ENCODE measurements around the gene NTRK1. TPM values are rescaled to one million over a fixed set of nuclear protein-coding genes. Genes with fewer than 3 reads are reported as not detected.
A peak's percentile ranks its signal among the peaks of the same experiment; 100 is the strongest.

Gene NTRK1
- total RNA-seq, 1 experiment from 2014 or later: not detected

- intact Hi-C loops (cut with micrococcal nuclease; ENCODE audit: unreplicated experiment): no loop called here
- no peaks in the 10 kb centered on the region for H3K27me3 ChIP-seq (ENCODE audit: insufficient read depth, low read depth)
- no peak overlapping the region for H3K27ac ChIP-seq
- H3K9me2 ChIP-seq (ENCODE audit: insufficient read depth): no peaks in the 10 kb centered on the region
- H4K20me1 ChIP-seq (ENCODE audit: insufficient read depth): no peaks in the 10 kb centered on the region
- H3K4me1 ChIP-seq (replicated peaks; ENCODE audit: insufficient read depth): peaks cover 44% of the 10 kb centered on the region
- H3K9me3 ChIP-seq (ENCODE audit: insufficient read depth, low read depth): no peaks in the 10 kb centered on the region
- H3K36me3 ChIP-seq (ENCODE audit: low read depth): no peaks in the 10 kb centered on the region
- peaks cover 13% of the 10 kb centered on the region; the same call in 1 of the 2 replicates for H3F3A ChIP-seq (ENCODE audit: insufficient read depth, low read depth)
- H3K4me3 ChIP-seq: peak overlapping the region; percentile 72
- CTCF ChIA-PET: interaction anchor here (1.0 kb wide), 1 partner anchor 47 kb away, joined by 4 read pairs; no protein-coding TSS in a partner anchor
- BruUV-seq (replicated peaks): TSS peak; percentile 60
- H2AFZ ChIP-seq: peak overlapping the region; percentile 95
- peaks cover 6% of the 10 kb centered on the region for H3K79me2 ChIP-seq (ENCODE audit: low read depth)
- no peak for DNase-seq
- TF ChIP-seq CTCF (conservative IDR thresholded peaks at IDR 0.05) (no peak), EZH2 (IDR thresholded peaks at IDR 0.05; ENCODE audit: low read depth) (no peak)
- peak overlapping the region; percentile 97 for H3K4me2 ChIP-seq
- POLR2A ChIA-PET (ENCODE audit: unreplicated experiment): no interaction called here
Observed at GRCh38 chr1:156813298-156813697, 47.4 kb upstream of the NTRK1 start.

DNA sequence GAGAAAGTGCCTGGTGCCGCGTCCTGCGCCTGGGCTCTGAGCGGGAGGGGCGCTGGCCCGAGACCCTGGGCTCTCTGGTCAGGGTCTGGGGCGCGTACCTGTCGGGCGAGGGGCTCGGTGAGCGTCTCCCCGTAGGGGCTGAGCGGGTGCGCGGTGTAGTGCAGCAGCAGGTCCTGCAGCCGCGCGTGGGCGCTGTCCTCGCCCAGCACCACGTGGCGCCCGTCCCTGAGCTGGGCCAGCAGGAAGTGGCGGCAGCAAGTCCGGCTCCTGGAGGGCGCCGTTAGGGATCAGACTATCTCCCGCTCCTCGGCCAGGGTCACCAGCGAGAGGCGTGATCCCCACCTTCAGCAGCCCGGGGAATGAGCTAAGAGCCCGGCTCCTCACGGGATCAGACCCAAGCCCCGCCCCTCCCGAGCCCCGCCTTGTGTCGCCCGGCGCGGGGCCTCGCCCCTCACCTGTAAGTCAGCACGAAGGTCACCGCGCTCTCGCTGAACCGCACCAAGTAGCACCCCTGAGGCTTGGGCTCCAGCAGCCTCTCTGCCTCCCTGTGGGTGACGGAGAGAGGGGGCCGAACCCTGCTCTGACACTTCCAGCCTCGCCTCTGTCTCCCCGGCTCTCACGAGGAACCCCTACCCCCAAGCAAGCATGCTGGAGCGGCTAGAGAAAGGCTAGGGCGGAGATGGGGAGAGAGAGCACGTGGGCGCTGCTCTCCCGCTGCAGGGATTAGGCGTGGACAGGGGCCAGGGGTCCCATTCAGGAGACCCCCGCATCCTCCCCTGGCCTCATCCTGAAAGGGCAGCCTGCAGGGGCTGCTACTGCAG lies 46.7 kb upstream of the NTRK1 start:
- POLR2A ChIA-PET (ENCODE audit: unreplicated experiment): no interaction called here
- H3K9me3 ChIP-seq (ENCODE audit: insufficient read depth, low read depth): no peaks in the 10 kb centered on the region
- H3K27me3 ChIP-seq (ENCODE audit: insufficient read depth, low read depth): no peaks in the 10 kb centered on the region
- no peaks in the 10 kb centered on the region for H3K36me3 ChIP-seq (ENCODE audit: low read depth)
- peaks cover 13% of the 10 kb centered on the region; the same call in 1 of the 2 replicates for H3F3A ChIP-seq (ENCODE audit: insufficient read depth, low read depth)
- peak; percentile 50 to 56 for DNase-seq
- peaks cover 44% of the 10 kb centered on the region for H3K4me1 ChIP-seq (replicated peaks; ENCODE audit: insufficient read depth)
- BruUV-seq (replicated peaks): no TSS peak
- CTCF ChIA-PET: interaction anchor here (1.0 kb wide), 2 partner anchors 46 to 137 kb away, joined by 4 to 5 read pairs; partner anchors contain the start of gene NES
- peak overlapping the region; percentile 97 for H3K4me2 ChIP-seq
- H3K27ac ChIP-seq: no peak overlapping the region
- intact Hi-C loops (cut with micrococcal nuclease; ENCODE audit: unreplicated experiment): no loop called here
- H3K9me2 ChIP-seq (ENCODE audit: insufficient read depth): no peaks in the 10 kb centered on the region
- TF ChIP-seq EZH2 (IDR thresholded peaks at IDR 0.05; ENCODE audit: low read depth) (no peak), CTCF (conservative IDR thresholded peaks at IDR 0.05) (peak; percentile 58)
- no peaks in the 10 kb centered on the region for H4K20me1 ChIP-seq (ENCODE audit: insufficient read depth)
- peaks cover 6% of the 10 kb centered on the region for H3K79me2 ChIP-seq (ENCODE audit: low read depth)
- peak overlapping the region; percentile 95 for H2AFZ ChIP-seq
- H3K4me3 ChIP-seq: peak overlapping the region; percentile 72

- Histone ChIP-seq H3K27me3 (ENCODE audit: insufficient read depth, low read depth) (no peaks in the 10 kb centered on the region), H3K4me1 (replicated peaks; ENCODE audit: insufficient read depth) (peaks cover 44% of the 10 kb centered on the region), H3K79me2 (ENCODE audit: low read depth) (peaks cover 6% of the 10 kb centered on the region), H3K27ac (no peak overlapping the region), H3F3A (ENCODE audit: insufficient read depth, low read depth) (peaks cover 13% of the 10 kb centered on the region; the same call in 1 of the 2 replicates), H3K4me2 (peak overlapping the region; percentile 97), H2AFZ (no peak overlapping the region), H3K36me3 (ENCODE audit: low read depth) (no peaks in the 10 kb centered on the region), H3K9me3 (ENCODE audit: insufficient read depth, low read depth) (no peaks in the 10 kb centered on the region), H3K9me2 (ENCODE audit: insufficient read depth) (no peaks in the 10 kb centered on the region), H4K20me1 (ENCODE audit: insufficient read depth) (no peaks in the 10 kb centered on the region), H3K4me3 (no peak overlapping the region)
- CTCF ChIA-PET: interaction anchor here (1.0 kb wide), 2 partner anchors 46 to 138 kb away, joined by 4 to 5 read pairs; partner anchors contain the start of gene NES
- no TSS peak for BruUV-seq (replicated peaks)
- DNase-seq: no peak
- POLR2A ChIA-PET (ENCODE audit: unreplicated experiment): no interaction called here
- intact Hi-C loops (cut with micrococcal nuclease; ENCODE audit: unreplicated experiment): no loop called here
- TF ChIP-seq EZH2 (IDR thresholded peaks at IDR 0.05; ENCODE audit: low read depth): no peak
- TF ChIP-seq CTCF (conservative IDR thresholded peaks at IDR 0.05): no peak
Observed at GRCh38 chr1:156814571-156815260, 45.9 kb upstream of the NTRK1 start.

All from PC-9 (cell line).